NCI-H2196 treated with DMSO at 0.1 percent for 48 hours (cell line): ENCODE results near the gene PRELID2.
A peak's percentile ranks its signal among the peaks of the same experiment; 100 is the strongest.
"Not testable (repeated sequence)": the region's sequence is repeated elsewhere in the genome, so short reads cannot be mapped to it uniquely, and the experiment has no call there.

Experiments used
- DNase-seq: peaks from one replicate; lab custom pipeline; 2025; ENCODE audit not compliant: unreplicated experiment; lab: John Stamatoyannopoulos, UW

PRELID2 gene

DNA sequence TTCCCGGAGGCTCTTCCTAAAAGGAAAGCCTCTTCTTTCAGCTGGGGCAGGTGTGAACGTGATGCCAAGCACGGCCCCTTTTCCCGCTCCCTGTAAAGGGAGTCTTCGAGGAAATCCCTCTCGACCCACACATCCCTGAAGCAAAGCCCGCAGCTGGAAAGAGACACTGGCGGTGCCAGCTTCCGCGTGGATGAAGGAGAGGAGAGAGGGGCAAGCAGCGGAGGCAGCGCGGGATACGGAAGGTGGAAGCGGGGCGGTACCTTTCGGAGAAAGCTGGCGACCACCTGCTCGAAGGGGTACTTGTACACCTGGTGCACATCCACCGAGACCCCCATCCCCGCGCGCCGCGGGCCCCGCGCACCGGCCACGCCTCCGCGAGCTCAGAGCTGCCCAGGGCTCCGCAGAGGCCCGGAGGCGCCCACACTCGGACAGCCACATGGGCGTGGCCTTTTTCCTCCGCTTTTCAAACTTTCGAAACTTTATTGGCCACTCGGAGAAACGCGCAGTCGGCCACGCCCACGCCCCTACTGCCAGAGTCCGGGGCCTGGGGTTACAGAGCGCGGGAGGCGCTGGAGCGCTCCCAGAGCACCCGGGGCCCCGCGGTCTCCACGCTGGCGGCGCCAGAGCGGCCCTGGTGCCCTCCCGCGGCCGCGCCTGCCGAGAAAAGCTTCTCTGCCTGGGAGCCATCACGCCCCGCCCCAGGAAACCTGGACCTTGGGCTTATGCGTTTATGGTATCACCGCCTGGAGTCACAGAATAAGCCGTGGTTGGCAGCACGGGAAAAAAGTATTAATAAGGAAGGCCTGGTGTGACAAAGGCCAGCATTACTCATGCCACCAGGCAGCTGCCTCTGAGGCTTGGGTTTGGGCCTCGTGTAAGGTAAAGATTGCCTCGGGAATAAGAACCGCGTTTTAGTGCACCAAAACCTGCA, at the start of gene PRELID2:
TSS of gene PRELID2 (minus strand) at position 426 of the 931 bp plus-strand sequence. CDS start at position 335, 91 bp downstream.
- peak; percentile 75 for DNase-seq

DNA sequence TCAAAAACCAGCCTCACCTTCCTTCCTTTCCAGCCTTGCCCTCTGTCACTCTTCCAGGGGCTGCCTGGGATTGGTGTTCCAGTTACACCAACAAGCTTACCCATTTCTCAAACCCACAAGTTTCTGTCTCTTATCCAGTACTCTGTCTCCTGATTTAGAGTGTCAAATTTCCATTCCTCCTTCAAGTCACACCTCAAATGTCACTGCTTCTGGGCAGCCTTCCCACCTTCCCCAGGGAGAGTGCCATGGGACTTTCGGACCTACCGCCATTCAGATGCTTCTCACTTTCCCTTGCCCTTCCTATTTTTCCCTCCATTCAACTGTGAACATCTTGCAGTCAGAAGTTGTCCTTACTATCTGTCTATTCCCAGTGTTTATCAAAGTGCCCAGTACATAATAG, 39.6 kb upstream of the PRELID2 start:
- no peak for DNase-seq

DNA sequence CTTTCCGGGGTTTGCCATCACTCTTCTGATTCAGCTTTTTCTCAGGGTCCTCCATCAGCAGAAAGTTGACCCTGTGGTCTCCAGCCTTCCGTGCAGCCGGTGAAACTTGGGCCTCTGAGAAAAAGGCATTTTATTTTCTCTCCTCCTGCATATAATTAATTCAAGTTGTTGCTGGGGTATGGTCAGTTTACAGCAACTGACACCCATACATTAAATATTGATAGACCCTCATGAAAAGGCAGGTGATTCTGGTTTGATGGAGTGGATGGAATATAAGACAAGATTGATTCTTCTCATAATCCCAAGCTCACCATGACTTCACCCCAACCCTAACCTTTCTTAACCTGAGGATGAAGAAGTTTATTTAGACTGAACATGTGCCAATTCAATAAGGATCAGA, 37.8 kb upstream of the PRELID2 start, which contains the start of gene GRXCR2:
TSS of gene GRXCR2 (minus strand) at position 101 of the 400 bp plus-strand sequence. CDS start at position 55, 46 bp downstream.
- DNase-seq: no peak

DNA sequence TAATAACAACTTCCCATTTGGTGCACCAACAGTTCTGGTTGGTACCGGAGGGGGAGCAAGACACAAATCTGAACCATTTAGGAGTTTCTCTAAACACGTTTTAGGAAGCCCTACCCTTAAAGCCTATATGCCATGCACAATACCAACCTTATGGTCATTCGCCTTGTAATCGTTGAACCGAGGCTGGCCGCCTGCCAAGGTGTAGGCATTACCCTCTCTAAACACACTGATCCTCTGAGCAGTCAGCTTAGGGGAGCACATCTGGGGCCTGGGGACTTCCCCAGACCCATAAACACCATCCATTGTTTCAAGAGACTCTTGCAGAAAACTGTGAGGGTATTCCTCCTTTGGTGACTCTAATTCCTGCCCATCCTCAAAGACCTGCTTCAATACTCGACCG, 37.3 kb upstream of the PRELID2 start:
- no peak for DNase-seq

DNA sequence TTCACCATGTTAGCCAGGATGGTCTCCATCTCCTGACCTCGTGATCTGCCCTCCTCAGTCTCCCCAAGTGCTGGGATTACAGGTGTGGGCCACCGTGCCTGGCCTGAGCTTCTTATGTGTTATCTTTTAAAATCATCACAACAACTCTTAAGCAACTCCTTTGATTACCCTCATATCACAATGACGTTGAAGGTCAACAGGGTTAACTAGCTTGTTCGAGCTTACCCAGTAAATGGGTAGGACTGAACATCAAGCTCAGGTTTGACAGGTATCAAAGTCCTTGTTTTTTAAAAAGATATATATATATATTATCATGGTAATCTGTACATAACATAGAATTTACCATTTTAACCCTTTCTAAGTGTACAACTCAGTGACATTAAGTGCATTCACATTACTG, 34.6 kb upstream of the PRELID2 start:
- no peak for DNase-seq

DNA sequence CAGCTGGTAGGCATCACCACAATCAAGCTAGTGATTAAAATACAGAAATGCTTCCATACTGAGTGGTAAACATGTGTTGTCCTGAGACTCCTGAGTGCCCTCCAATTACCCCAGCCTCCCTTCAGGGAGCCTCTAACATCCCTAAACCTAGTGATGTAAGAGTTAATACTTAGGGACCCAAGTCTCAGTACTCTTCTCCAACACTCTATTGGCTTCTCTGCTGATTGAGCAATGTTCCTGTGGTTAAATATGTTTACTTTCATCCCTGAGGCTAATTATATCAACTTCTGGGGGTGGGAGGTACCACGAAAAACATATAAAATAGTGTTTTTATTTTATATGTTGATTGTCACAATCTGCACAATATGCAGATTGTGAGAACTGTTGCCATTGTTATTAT, 32.7 kb upstream of the PRELID2 start:
- no peak for DNase-seq

DNA sequence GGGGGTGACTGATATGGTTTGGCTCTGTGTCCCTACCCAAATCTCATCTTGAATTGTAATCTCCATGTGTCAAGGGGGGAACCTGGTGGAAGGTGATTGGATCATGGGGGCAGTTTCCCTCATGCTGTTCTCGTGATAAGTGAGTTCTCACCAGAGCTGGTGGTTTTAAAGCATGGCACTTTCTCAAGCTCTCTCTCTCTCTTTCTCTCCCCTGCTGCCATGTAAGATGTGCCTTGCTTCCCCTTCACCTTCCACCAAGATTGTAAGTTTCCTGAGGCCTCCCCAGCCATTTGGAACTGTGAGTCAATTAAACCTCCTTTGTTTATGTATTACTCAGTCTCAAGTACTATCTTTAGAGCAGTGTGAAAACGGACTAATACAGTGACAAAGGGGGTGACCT, 29.3 kb upstream of the PRELID2 start:
- DNase-seq: not testable (repeated sequence)

DNA sequence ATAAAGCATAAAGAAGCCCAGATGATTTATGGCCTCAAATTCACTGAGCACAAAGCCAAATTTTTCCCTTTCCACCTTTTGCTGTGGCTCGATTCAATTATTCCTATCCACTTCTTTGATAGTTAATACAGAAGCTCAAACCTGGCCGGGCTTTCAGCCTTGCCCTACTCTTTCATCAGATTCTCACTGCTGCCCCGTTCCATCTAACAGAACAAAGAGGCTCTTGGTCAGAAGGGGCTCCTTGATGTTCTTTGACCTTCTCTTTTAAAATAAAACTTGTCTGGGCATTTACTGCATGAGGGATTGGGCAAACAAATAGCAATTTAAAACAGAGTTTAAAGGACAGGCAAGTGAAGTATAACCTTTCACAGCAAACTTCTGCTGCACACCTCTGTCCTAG, 27.9 kb upstream of the PRELID2 start:
- no peak for DNase-seq

DNA sequence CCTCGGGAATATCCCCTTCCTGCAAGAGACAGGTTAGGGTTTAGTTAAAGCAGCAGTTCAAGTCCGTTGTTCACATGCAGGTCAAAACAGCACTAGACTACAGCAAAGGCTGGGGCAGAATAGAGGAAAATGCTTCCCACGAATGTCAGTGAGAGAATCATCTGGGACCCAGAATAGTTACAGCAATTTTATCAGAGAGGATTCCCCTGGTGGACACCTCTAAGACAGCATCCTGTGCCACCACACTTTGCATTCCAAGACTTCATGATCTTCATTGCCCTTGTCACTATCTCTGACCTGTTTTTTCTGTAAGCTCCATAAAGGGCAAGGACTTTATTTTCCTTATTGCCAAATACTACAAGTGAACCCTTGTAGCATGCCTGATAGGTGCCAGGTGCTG, 24.8 kb upstream of the PRELID2 start:
- no peak for DNase-seq

DNA sequence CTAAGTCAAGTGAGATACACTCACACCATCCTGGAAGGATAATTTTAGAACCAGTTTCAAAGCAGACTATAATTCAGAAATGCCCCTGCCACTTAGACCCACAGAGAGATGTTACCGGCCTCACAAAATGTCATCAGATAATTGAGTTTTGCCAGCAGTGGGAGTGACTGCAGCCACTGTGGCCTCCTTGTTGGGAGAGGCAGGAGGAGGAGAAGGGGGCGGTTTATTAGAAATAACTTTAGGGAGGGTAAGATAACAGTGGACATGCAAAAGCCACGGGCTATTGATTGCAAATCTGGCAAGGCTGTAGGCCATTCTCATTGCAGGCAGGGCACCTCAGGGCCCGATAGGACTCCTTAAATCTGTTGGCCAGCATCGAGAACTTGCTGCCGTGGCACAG, 24.3 kb upstream of the PRELID2 start:
- no peak for DNase-seq

DNA sequence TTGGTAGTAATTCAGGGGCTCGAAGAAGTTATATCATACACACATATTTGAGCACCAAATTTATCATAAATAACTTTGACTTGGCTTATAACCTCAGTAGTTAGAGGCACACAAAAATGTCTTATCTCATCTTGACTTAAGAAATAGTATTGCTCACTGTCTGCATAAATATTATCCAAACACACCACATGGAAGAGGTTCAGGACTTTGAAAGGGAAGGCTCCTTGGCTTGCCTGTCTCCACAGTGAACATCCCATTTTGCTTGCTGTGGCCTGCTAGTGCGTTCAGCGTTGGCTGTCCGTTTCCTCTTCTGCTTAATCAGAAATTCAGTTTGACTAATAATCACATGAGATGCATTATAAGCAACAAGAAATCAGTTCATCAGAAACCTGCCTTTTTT, 23.8 kb upstream of the PRELID2 start:
- DNase-seq: no peak

DNA sequence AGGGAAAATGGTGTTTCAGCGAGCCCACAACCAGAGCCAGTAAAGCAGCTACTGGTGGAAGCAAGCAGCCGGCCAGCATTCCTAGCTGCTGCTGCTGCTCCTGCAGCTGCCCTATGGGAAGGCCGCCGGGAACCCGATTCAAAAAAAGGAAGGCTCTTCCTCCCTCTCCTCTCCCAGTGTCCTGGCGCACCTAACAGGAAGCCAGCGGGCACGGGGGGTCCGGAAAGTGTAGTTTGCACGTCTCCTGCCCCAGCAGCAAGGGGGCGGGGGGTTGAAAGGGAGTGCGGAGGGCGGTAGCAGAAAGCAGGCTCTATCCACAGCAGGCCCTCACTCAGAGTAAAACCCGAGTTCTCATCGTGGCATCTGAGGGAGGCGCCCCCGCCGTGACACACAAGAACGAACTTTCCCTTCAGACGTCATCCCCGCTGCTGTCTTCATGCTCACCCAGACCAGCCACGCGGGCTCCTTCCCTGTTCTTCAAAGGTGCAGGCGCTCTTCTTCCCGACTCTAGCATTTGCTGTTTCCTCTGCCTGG, 21.2 kb upstream of the PRELID2 start:
- DNase-seq: no peak

DNA sequence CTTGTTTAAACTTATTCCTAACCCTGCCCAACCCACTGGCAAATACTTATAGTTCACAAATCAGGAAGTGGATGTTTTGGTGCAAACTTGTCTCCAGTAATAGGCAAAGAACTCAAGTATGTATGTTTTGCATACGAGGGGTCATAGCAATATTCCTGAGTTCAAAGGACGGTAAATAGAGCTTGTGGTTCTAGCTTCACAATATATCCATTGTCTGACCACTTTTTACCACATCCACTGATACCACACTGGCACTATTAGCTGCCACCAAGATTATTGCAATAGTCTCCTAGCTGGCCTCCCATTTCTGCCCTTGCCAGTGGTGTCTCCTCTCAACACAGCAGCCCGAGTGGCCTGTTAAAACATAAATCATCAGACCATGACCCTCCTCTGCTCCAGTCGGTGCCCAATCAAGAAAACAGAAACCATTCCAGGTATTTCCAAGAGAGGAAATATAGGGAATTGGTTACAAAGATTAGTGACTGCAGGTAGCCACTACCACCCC, 20.7 kb upstream of the PRELID2 start:
- no peak for DNase-seq

DNA sequence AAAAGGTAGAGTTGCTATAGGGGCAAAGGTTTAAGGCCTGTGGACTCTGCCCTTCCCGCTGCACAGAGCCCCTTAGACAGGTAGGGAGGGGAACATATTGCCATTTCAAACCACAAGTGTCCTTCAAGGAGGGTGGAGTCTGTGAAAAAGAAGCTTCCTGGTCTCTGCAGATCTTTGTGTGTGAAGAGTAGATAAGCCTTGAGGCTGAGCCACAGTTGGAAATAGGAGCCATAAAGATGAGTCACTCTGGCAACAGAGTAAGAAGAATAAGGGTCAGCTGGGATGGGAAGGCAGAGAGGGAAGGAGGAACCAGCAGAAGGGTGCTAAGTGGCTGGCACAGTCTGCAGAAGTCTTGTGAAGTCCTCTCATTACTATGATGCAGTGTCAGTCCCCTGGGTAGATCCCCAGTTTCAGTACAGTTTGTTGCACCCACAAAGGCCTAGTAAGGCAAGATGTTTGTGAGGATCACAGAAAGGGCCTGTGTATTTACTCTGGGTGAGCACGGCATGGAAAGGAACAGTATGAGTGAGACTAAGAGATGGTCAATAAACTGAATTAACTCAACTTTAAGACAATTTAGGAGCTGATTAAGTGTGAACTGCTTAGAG, 19.6 kb upstream of the PRELID2 start:
- DNase-seq: peak; percentile 28

DNA sequence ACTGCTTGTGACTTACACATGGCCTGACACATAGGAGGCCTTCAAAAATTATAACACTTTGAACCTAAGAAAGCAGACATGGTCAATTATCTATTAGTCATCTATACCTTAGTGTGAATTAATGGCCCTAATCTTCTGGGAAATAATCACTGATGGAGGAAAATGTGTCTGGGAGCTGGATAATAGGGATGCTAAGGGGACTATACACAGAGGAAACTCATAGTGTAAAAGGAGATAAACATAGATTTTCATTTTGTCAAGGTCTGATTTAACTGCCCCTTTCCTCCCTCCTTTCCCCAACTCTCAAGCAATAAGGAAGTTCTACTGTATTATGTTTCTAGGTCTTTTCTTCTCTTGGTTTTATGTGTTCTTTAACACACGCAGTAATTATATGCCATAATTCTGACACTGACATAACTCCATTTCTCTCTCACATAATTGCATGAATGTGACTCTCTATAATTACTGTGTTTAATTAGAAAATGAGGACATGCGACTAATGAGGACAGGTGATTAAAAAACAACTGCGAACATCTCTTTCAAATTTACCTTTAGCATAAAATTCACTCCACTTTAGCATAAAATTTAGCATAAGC, 18.7 kb upstream of the PRELID2 start:
- DNase-seq: no peak

DNA sequence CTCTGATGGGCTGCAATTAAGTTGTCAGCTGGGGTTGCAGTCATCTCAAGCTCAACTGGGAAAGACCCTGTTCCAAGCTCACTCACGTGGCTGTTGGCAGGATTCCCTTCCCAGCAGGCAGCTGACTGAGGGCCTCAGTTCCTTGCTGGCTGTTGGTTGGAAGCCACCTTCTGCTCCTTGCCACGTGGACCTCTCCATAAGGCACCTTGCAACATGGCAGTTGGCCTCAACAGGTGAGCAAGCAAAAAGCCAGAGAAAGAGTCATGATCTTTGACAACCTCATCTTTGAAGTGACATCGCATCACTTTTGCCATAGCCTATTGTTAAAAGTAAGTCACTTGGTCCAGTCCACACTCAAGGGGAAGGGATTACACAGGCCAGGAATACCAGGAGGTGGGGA, 17.8 kb upstream of the PRELID2 start:
- no peak for DNase-seq

DNA sequence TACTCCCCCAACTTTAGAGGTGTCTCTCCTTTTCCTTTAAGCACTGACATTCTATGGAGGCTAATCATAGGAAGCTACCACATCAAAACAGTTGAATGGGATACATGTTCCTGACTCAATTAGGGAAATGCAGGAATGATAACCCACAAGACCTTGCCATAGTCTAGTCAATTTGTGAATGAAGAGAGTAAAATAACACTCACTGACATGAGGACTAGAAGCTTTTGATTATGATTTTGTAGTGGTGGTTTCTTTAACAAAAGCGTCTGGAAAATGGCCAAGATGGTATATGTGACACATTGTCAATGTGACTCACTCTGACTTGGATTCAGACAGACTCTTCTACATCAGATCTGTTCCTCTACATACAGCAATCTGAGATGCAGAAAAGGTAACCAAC, 13.7 kb upstream of the PRELID2 start:
- DNase-seq: no peak

DNA sequence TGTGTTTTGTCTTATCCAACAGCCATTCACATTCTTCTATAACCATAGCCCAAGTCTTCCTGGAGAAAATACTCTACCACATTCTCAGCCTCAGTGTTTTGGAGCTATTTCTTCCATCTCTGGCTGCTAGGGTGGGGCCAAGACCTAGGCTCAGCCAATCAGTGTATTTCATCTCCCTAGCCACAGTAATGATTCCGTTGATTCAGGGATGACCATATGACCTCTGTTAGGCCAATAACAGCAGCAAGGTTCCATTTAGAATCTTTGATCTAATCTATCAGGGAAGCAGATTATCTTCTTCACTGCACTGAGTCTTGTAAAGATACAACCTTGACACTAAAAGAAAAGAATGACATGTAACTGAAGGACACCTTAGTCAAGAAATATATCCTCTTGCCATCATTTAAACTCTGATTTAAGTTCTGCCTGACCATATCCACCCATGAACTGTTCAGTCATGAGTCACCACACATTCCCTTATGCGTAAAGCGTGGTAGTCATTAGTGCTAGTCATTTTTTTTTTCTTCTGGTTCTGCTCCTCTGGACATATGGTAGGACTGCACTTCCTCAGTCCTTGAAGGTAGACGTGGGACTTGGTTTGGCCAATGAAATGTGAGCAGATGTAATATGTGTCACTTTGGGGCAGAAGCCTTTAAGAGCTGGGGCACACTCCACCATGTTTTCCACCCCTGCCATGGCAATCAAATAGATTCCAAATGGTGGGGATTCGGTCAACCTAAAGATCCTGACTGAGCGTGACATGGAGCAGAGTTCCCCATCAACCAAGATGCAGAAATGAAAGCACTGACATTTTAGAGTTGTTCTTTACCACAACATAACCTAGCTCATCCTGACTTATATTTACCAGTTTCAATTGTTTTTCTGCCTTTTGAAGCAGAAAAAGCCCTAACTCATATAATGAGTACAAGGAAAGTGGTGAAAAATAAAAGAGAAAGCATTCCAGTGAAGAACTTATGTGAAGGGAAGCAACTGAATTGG, 12.7 kb upstream of the PRELID2 start:
- DNase-seq: no peak

DNA sequence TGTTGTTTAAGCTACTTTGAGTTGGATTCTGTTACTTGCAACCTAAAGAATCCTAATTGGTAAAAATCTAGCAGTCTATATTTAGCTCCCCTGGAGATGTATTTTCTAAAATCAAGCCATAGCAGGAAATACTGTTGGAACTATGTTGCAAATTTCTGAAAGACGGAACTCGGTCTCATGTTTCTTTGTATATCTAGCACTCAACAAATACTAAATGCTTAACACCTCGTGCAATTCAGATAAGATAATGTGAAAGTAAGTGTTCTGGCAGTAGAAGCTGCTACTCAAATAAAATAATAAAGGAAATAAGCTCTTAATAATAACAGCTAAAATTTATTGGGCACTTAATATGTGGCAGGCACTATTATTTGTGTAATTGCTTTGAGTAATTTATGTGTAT, 10.9 kb upstream of the PRELID2 start:
- no peak for DNase-seq

DNA sequence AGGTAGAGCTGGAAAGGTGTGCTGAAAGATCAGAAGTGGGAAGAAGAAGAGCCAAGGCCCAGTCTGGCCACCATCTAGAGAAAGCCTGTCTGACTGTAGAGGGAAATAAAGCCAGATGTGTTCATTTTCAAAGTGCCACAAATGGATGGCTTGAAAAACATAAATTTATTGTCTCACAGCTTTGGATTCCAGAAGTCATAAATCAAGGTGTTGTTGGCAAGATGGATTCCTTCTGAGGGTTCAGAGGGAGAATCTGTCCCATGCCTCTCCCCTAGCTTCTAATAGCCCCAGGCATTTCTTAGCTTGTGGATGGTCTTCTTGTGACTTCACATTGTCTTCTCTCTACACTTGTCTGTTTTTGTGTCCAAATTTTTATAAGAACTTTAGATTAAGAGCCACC, 6.2 kb upstream of the PRELID2 start:
- DNase-seq: no peak
